Islet of Langerhans (tissue), 1 donor: ENCODE measurements around the gene MOB3C.
"Not testable (repeated sequence)": the region's sequence is repeated elsewhere in the genome, so short reads cannot be mapped to it uniquely, and the experiment has no call there.

Source experiments
- FAIRE-seq: peaks from one replicate; lab custom pipeline; 2011; peaks lifted over from hg19 to GRCh38; lab: Jason Lieb, UNC

Gene MOB3C

DNA sequence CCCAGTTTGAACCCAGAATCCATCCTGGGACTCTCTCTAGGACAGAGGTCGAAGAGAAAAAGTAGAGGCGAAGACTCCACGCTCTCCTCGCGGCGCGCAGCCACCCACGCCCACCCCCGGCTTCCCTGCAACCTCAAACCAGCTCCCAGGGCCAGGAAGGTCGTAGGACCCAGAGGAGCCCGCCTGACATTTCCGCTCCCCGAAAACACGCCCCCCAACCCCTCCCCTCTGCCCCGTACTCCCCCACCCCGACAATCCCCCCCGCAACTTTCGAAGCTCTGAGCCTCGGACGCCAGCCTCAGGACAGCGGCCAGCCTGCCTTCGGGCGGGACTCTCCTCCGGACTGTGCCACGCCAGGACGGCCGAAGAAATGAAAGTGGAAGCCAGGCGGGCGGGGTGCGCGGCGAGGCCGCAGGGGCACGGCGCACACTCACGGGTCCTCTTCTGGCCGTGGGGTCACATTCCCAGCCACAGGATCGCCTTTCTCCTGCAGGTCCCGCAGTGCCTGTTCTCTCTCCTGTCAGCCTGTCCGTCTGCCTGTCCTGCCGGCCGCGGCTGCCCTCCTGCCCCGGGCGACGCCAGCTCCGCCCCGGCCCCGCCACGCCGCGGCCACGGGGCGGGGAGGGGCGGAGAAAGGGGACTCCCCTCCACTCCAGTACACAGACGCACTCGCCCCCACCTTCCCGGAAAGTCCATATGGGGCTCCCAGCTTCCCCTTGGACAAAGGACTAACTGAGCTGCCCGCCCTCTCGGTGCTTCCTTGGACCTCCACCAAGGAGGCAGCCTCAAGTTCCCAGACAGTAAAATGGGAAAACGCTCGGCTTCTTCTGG, at the start of gene MOB3C:
MOB3C (minus strand) TSS at position 535 of the 831 bp plus-strand sequence. CDS start 3,490 bp downstream, outside the sequence.
- FAIRE-seq, result no peak

DNA sequence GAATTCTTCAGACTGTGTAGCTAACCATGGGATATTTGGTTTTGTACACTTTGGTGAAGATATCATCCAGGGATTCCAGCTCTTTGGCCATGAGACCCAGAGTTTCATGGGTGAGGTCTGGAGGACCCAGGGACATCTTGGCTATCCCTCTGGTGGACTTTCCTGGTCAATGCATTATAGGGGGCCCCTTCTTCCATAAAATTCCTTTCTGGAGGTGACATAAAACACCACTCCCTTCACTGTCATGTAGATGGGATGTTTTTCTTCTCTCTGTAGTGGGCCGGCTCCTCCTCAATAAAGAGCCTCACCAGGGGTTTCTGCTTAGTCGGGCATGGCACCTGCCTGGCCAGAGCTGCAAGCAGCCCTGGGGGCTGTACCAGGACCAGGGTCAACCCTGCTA, 49.4 kb upstream of the MOB3C start:
- FAIRE-seq, result no peak

DNA sequence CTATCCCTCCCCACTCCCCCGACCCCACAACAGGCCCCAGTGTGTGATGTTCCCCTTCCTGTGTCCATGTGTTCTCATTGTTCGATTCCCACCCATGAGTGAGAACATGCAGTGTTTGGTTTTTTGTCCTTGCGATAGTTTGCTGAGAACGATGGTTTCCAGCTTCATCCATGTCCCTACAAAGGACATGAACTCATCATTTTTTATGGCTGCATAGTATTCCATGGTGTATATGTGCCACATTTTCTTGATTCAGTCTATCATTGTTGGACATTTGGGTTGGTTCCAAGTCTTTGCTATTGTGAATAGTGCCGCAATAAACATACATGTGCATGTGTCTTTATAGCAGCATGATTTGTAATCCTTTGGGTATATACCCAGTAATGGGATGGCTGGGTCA, 46.3 kb upstream of the MOB3C start:
- not testable (repeated sequence) for FAIRE-seq

DNA sequence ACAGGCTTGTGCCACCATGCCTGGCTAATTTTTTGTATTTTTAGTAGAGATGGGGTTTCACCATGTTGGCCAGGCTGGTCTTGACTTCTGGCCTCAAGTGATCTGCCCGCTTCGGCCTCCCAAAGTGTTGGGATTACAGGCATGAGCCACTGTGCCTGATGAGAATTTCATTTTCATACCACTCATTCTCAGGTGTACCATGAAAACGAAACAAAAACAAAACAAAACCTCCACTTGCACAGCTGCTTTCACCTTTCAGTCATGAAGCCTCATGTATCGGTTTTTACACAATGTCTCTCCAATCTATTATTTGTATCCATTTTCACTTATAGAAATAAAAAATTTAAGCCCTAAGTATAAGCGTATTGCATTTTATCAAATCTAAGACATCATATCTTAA, 43.5 kb upstream of the MOB3C start:
- not testable (repeated sequence) for FAIRE-seq

DNA sequence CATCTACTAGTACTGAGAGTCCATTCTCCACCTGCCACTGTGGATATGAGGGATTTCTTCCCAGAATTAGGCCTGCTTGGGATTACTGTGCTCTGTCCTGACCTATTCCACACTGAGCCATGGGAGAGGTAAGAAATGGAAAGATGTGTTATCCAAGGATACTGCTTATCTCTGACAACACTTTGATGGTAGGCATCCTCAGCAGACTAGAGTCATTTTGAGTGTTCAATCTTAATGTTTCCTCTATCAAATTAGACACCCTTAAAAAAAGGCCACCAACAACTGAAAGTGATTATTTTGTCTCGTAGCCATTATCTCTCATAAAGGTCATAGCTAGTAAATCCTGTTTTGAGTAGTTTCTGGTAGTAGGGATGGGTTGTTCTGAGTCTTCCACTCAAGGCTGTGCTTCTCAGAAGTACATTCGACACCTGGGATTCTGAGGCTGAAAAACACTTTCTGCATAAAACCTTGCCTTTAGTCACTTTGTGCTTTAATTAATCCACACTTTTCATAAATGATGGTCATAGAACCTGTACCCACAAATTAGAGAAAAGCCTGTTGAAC, 42.8 kb upstream of the MOB3C start:
- no peak for FAIRE-seq

DNA sequence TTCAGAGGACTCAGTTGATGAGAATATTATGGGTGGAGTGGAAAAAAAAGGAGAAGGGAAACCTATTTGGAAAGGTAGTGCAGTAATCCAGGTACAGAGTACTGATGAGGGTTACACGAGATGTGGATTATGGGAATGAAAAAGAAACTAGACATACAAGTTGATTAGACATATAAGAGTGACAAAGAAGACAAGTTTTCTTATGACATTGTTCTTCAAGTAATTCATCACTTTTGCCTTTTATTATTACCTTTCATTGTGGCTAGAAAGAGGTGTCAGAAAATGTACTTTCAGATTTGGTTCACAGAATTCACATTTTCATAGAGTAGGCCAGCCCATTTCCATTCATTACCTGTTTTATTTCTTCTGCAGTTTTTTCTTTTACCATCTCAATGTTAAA, 41.2 kb upstream of the MOB3C start:
- FAIRE-seq, result no peak

DNA sequence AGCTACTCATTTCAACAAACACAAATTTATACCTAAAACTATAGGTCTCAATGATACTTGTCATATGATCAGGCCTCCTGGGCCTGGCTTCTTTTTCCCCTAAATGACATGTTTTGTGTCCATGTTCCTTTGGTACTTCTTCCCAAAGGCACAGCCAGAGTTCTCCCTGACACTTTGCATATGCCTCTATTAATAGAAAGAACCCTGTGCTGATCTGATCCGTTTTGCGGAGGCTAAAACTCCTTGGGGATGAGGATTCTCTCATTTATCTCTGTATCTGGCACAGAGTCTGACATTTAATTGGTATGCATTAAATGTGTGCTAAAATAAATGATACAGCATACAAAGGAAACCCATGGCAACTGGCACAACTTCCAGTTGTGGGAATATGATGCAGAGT, 40.0 kb upstream of the MOB3C start:
- FAIRE-seq, result no peak

DNA sequence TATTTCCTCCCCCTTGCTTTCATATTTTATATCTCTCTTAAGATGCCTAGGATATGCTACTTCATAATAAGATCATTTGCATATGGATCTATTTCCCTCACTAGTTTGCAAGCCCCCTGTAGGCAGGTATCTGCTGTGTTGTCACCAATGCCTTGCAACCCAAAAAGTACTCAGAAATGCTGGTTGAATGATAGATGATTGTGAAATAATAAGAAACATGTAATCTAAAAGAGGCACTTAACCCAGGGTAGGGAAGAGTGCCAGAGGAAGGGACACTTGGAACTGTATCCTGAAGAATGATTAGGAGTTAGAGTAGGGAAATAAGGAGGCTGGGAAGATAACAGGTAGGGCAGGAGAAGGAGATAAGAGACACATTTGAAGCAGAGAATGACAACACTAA, 39.2 kb upstream of the MOB3C start:
- FAIRE-seq, result no peak

DNA sequence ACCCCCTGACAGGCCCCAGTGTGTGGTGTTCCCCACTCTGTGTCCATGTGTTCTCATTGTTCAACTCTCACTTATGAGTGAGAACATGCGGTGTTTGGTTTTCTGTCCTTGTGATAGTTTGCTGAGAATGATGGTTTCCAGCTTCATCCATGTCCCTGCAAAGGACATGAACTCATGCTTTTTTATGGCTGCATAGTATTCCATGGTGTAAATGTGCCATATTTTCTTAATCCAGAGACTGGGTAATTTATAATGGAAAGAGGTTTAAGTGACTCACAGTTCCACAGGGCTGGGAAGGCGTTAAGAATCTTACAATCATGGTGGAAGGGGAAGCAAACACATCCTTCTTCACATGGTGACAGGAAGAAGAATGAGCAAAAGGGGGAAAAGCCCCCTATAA, 38.1 kb upstream of the MOB3C start:
- not testable (repeated sequence) for FAIRE-seq

DNA sequence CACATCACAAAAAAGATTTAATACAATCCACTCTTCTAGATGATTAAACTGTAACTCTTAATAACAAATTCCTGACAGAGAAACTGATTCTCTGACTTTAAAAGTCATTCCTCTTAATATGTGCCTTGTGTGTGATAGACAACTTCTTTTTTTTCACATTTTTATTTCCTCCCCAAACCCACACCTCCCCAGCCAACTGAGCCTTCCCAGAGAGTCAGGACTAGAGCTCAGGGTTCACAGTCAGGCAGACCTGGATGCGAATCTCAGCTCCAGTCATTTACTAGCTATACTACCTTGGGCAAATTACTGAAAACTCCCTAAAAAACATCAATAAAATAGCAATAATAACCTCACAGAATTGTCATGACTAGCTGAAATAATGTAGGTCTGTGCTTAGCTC, 37.4 kb upstream of the MOB3C start:
- no peak for FAIRE-seq

DNA sequence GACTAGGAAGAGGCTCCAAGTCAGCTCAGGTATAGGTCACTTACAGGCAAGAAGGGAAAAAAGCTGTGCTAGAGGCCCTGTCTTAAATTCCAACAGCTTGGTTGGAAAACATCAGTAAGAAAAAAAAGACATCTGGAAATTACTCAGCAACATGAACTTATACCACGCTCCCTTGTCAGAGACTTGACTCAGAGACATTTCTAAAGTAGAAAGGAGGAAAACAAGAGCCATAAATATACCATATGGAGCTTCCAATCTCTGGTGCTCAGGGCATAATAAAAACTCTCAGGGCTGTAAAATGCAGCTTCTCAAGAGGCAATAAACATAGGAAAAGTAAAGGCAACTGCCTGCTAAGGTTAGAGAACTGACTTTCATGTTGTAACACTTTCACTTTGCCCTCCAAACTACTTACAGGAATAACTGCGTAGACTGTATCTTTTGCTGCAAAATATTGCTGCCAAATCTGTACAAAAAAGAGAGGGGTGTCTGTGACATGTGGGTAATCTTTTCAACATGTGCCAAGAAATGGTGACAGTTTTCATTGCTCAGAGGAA, 36.9 kb upstream of the MOB3C start:
- no peak for FAIRE-seq

DNA sequence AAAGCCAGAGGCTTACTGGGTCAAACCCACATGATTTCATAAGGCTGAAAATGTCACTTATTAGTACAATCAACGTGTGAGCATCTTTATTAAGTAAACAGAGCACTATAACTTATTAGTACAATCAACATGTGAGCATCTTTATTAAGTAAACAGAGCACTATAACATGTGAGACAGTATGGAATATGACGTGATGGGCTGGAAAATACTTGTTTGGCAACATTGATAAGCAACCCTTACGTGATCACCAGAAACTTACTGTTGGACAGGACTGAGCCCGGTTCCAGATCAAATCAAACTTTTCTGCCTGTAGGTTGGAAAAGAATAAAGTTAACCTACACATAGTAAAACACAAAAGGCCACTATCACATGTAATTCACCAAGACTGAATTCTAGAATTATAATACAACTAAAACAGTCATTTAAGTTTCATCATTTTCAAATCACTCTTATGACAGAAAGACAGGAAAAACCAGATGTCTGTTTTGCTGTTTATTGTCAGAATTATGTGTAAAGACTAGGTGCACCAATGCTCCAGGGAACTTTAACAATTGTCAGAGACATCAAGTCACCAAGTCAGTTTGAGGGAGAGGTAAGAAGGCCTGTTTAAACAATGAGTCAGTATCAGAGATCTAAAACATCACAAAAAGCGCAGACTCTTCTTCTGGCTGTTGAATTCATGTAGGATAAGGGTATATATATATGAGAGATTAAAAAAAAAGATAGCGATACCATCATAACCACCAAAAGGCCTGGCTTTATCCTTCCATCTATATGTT, 35.9 kb upstream of the MOB3C start:
- FAIRE-seq, result no peak

DNA sequence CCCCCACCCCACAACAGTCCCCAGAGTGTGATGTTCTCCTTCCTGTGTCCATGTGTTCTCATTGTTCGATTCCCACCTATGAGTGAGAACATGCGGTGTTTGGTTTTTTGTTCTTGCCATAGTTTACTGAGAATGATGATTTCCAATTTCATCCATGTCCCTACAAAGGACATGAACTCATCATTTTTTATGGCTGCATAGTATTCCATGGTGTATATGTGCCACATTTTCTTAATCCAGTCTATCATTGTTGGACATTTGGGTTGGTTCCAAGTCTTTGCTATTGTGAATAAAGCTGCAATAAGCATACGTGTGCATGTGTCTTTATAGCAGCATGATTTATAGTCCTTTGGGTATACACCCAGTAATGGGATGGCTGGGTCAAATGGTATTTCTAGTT, 34.5 kb upstream of the MOB3C start:
- FAIRE-seq, result not testable (repeated sequence)

DNA sequence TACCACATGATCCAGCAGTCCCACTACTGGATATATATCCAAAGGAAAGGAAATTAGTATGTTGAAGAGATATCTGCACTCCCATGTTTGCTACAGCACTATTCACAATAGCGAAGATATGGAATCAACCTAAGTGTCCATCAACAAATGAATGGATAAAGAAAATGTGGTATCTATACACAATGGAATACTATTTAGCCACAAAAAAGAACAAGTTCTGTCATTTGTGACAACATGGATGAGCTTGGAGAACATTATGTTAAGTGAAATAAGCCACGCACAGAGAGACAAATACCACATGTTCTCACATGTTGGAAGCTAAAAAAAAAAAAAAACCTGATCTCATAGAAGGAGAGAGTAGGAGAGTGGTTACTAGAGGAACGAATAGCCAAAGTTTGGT, 33.9 kb upstream of the MOB3C start:
- FAIRE-seq, result no peak

DNA sequence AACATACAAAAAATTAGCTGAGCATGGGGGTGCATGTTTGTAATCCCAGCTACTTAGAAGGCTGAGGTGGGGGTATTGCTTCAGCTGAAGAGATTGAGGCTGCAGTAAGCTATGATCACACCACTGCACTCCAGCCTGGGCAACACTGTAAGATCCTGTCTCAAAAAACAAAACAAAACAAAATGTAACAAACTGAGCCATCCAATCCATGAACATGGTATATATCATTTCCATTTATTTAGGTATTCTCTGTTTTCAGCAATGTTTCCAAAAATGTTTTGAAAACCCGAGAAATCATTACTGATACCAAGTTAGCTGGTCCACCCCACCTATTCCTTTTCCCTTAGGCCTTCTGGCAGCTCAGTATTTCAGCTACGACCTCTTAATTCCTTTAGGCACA, 33.2 kb upstream of the MOB3C start:
- FAIRE-seq, result no peak

DNA sequence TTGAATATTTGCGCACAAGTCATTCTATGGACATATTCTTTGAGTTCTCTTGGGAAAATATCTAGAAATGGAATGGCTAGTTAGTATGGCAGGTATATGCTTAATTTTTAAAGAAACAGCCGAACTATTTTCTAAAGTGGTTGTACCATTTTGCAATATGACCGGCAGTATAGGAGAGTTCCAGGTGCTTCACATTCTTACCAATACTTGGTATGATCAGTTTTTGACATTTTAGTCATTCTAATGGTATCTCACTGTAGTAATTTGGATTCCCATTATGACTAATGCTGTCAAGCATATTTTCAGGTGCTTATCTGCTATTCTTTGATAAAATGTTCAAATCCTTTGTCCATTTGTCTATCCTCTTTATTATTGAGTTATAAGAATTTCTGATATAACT, 31.0 kb upstream of the MOB3C start:
- FAIRE-seq, result no peak

DNA sequence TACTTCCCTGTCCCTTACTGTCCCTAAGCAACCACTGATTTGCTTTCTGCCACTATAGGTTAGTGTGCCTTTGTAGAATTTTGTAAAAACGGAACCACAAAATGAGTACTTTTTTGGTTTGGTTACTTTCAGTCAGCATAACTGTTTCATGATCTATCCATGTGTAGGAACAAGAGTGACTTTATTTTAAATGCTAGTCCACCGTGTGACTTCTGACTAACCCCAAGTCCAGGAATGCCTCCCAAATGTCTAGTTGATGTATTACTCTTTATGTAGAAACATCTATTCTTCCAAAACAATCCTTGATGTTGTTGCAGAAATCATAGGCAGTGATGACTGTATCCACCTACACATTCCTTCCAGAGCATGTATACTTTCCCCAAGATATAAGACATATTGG, 30.2 kb upstream of the MOB3C start:
- no peak for FAIRE-seq

DNA sequence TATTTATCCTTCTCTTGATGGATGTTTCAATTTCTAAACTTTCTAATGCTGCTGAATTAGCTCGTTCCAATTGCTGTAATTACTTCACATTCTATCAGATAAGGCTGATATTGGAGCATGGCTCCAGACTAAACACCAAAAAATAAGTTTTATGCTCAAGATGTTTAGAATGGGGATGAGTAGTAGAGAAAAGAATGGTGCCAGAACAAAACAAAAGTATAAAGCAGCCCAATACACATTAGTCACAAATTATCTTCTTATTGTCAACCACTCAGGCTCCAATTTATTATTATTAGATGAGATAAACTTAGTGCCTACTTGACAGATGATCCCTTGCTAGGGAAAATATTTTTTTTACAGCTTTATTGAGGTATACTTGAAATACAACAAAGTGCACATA, 29.7 kb upstream of the MOB3C start:
- FAIRE-seq, result no peak

DNA sequence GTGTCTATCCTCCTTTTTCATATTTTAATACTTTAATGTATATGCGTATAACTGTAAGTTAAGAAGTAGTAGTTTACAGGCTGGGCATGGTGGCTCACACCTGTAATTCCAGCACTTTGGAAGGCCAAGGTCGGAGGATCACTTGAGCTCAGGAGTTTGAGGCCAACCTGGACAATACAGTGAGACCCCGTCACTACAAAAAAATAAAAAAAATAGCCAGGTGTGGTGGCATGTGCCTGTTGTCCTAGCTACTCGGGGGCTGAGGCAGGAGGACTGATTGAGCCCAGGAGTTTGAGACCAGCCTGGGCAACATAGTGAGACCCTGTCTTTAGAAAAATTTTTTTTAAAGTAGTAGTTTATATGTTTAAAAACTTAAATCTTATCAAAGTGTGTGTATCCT, 29.2 kb upstream of the MOB3C start:
- no peak for FAIRE-seq

DNA sequence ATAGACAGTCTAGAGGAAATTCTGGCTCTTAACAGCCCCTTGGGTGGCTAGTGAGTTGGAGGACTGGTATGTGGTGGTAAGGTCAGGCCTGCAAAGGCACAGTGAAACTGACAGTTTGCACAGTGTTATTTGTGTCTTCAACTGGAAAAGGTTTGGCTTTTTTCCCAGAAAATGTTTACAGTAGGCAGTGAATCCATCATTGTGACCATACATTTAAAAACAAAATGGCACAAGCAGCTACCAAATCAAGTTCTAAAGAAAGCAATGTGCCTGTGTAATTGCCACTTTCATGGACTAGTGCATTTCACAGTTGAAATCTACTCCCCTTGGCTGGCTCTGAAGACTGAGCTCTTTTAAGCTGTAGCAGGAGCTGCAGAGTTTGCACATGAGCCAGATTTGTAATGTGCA, 26.8 kb upstream of the MOB3C start:
- peak; percentile 89 for FAIRE-seq

DNA sequence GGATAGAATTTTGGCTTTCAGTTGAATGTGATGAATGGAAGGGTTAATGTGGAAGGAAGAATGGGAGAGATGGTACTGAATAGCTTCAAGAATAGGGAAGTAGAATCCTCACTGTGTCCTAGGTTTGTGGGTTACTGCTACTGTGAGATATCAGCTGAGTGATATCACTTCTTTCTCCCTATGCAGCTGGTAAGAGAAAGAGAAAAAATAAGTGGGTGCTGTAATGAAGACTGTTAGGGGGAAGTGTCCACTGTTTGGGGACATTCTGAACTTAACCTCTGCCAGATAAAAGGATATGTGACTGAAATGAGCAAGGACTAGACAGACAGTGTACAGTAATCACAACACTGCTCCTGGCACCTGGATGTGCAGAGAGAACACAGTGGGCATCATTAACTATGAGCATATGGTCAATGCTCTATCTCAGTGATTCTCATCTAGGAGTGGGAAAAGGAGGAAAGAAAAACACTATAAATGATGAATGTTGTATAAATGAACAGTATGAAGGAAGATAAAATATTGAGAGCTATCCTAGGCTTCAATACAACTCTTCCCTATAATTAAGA, 25.6 kb upstream of the MOB3C start:
- no peak for FAIRE-seq

DNA sequence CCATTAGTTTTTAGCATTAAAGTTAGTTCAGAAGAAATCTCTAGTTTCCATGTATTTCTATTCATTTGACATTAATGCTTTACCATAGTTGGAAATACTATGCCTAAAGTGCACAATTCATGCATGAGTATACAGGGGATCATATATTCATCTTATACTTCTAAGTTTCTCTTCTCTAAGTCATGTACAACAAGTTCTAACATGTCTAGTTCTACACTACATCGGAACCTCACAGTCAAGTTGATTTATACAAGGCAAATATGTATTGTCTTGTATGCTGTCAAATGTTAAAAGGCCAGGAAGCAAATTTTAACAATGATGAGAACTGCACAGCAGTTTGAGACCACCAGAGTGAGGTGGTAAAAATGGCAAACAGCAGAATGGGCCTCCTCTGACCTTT, 22.9 kb upstream of the MOB3C start:
- FAIRE-seq, result no peak

DNA sequence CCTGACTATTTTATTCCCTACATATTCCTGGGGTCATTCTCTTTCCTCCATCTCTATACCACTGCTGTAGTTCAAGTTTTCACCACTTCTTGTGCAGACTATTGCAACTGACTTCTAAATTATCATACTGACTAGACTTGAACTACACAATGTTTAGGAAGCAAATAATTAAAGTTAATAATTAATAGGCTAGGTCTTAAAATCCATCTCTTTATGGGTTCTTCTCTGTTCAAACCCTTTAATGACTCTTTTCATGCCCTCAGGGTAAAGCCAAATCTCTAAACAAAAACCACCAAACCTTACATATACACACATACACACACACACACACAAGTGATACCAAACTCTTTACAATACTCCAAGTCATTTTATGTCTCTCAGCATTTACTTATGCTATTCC, 22.3 kb upstream of the MOB3C start:
- no peak for FAIRE-seq
